HG03045 (cell line): ENCODE measurements around the gene WDR87.

Experiments
- ATAC-seq: cut with Tn5 transposase; IDR thresholded peaks from one replicate; pipeline ENCODE4 v1.9.1; 2021; ENCODE audit warnings: mild to moderate bottlenecking, moderate library complexity; ENCODE audit not compliant: unreplicated experiment

The WDR87 gene

DNA sequence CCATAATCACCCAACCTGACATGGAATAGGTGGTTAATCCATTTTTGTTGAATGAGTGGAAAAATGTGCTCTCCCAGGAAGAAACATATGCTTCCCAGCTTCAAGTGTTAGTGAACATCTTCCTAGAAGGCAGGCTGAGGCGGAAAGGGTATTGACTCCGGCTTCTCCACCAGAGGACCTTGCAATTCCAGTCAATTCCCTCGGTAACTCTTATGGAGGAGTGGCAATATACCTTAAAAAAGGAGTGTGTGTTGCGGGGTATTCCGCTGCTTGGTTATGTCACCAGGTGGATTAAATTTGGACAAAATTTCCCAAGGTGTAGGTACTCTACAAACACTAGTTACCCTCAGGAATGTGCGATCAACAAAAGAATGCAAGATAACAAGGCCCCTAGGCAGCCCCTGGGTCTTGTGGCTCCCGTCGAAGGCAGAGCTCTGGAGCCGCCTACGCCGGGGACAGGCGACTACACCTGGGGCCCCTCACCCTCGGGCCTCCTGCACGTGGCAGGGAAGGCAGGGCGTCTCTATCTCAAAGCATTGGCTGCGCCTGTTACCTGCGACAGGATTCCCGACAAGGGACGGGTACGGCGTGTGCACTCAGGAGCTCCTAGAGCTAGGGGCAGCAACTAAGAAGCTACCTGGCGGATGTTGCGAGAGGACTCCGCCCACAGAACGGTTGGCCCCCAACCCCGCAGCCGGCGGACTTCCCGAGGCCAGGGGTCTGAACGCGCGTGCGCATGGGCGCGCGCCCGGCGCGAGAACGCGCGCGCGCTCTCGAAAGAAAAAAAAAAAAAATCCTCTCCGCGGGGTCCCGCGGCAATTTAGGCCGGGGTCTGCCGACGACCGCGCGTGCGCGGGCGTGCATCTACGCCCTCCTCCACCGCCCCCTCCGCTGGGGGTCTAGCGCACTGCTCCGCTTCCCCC, at the start of gene WDR87:
TSS of gene WDR87 (minus strand) at position 649 of the 923 bp plus-strand sequence. CDS start 8,355 bp downstream, outside the sequence.
- peak; percentile 19 for ATAC-seq

DNA sequence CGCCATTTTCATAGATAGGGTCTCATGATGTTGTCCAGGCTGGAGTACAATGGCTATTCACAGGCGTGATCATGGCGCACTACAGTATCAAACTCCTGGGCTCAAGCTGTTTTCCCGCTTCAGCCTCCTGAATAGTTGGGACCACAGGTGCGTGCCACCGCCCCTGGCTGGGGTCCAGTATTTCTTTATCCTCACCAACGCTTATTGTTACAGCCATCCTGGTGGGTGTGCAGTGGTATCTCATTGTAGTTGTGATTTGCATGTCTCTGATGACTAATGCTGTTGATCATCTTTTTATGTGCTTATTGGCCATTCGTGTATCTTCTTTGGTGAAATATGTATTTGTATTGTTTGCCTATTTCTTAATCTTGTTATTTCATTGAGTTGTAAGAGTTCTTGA, 49.6 kb upstream of the WDR87 start:
- no peak for ATAC-seq

GRCh38 chr19:37954421-37954874, 48.1 kb upstream of the WDR87 start:
- no peak for ATAC-seq

DNA sequence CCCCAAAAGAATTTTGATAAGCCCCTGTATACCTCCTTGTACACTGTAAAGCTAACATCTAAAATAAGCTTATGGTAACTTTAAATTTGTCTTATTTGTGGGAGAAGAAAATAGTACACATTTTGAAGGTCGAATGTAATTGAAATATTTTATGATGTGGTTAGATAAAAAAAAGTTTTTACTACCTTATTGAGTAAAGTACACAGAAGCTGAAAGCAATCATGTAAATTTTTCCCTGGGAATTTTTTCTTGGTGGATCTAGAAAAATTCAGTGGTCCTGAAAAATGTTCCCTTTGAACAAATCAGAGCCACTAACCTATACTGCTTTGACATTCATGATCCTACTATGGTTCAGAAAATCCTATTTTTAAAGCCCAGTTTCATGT, 47.5 kb upstream of the WDR87 start:
- ATAC-seq, result no peak

DNA sequence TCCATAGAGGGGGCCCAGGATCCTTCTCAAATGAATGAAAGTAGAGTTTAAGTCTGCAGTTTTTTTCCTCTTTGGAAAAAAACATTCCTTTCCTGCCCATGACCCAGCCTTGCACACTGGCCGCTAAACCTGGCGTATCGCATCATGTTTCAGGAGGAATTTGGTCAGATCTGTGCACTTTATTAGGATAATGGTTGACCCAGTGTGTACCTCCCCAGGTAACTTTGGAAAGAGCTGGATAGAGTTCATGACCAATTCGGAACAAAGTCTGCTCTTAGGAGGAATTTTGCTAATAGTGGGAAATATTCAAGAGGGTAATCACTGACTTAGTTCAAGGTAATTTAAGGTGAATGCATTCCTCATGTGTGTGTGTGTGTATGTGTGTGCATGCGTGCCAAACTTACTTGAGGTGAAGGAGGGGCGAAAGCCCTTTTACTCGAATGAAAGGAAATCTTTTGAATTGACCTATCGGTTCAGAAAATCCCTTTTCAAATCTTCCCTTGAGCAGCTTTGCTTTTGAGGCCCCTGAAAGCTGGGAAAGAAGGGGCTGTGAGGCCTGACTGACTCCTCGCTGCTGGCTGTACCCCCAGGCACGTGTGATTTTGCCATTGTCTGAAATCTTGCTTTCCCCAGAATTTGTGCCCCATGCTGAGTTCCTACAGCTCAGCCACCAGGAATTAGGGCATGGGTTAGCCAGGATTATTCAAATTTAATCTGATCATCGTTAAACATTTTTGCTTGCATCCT, 47.0 kb upstream of the WDR87 start:
- ATAC-seq, result no peak

- ATAC-seq, result no peak
Measured at GRCh38 chr19:37951816-37952210, 45.4 kb upstream of the WDR87 start.

DNA sequence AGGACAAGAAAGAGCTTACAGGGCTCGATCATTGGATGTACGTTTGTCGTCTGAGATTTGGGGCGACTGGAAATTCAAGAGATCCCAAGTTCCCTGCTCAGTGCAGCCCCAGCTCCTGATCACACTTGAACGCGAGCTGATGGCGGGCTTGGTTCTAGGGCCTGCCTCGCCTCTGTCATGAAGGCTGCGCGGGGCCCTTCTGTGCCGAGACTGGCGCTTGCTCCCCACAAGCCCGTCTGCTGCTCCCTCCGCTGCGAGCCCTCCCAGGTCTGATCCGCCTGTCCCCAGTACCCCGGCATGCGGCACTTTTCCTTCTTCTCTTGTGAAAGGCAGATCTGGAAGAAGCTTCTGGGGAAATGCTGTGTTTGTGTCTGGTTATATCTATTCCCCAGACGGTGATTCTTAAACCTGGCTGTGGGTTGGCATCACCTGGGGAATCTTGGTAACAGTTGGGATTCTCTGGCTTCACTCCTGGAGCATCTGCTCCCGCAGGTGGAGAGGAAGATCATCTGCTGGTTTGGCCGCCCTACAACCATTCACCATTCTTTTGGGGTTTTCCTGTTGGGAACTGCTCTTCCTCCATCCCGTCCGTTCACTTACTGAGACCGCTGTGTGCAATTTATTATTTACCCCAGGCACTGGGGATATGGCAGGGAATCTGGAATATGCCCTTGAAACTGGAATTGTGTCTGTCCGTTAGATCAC, 44.2 kb upstream of the WDR87 start:
- ATAC-seq, result no peak

DNA sequence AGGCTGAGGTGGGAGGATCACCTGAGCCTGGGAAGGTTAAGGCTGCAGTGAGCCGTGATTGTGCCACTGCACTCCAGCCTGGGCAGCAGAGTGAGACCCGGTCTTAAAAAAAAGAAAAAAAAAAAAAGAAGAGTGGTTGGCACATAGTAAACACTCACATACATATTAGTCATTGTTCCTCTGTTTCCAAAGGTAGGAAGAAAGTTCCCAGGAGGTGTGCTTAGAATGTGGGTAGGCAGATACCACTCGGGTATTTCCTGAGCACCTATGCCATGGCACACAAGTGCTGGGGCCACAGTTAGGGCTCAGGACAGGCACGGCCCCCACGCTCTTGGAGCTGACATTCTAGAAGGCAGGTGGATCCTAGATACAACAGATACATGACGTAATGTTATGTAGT, 42.0 kb upstream of the WDR87 start:
- no peak for ATAC-seq

GRCh38 chr19:37947778-37948177, 41.4 kb upstream of the WDR87 start:
- no peak for ATAC-seq

- no peak for ATAC-seq
Measured at GRCh38 chr19:37946132-37946531, 39.7 kb upstream of the WDR87 start.

DNA sequence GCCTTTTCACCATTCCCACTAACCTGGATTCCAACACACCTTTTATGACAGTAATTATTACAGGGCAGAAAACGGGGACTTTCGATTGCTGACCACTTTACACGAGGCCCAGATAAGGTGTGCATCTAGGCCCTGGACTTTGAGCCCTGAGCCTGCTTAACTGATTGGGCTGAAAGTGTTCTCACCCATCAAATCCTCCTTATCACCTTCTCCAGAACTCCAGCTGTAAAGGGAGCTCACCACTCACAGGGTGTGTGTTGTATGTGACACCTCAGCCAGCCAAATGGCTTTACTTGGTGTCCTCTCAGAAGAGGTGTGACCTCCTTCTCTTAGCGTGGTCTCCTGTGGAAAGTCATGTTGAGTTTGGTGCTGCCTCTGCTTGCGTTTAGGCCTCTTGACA, 37.1 kb upstream of the WDR87 start:
- no peak for ATAC-seq

DNA sequence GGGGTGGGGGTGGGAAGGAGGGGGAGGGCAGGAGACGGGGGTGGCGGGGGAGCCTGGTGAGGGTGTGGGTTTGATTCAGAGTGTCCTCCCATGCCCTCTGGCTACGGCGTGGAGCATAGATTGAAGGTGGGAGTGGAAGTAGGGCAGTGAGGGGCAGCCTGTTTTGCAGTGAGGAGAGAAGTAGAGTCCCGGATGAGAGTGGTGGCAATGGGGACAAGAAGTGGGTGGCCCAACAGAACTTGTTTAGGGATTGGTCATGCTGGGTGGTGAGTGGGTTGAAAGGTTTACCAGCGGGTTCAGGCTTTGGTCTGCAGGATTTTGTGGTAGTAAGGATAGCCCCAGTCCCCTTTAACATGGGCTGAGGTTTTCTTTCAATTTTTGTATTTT, 36.1 kb upstream of the WDR87 start:
- ATAC-seq, result no peak

- ATAC-seq, result no peak
Measured at GRCh38 chr19:37941782-37942515, 35.6 kb upstream of the WDR87 start.

- ATAC-seq, result no peak
Measured at GRCh38 chr19:37938353-37938752, 32.0 kb upstream of the WDR87 start.

DNA sequence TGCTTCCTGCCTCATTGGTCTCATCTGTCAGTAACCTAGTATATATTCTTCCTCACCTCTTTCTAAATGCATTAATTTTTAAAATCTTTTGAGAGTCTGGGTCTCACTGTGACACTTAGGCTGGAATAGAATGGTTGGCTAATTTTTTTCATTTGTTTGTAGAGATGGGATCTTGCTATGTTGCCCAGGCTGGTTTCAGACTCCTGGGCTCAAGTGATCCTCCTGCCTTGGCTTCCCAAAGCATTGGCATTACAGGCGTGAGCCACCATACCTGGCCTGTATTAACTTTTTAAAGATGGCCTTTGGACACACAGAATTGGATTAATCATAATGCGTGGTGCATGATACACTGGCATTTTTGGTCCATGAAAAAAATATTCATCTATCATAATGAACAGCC, 30.5 kb upstream of the WDR87 start:
- ATAC-seq, result no peak

DNA sequence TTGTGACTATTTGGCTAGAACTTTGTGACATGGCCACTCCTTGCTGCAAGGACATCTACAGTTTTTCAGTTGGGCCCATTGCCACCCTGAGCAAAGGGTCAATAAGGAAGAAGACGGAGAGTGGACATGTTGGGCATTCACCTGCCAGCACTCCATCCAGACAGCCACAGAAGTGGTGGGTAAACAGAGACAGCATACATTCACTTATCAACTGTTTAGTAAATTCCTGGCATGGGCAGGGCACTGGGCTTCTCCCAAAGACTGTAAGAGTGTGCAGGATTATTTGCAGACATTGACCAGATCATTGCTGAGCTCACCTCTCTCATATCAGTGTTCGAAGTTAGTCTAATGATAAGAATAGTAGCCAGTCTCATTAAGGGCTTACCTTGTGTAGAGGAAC, 29.8 kb upstream of the WDR87 start:
- ATAC-seq, result no peak

GRCh38 chr19:37935341-37935740, 28.9 kb upstream of the WDR87 start:
- ATAC-seq, result no peak

GRCh38 chr19:37933937-37934358, 27.6 kb upstream of the WDR87 start:
- ATAC-seq, result no peak

- ATAC-seq, result no peak
Measured at GRCh38 chr19:37932985-37933936, 26.9 kb upstream of the WDR87 start.
